Frontal cortex (tissue), 4 donors: ENCODE data around the gene PRM3. TPM values are rescaled to one million over a fixed set of nuclear protein-coding genes. Genes with fewer than 3 reads are reported as not detected.
A peak's percentile ranks its signal among the peaks of the same experiment; 100 is the strongest.

Experiments
- DNase-seq, 2 donors: peaks; one replicate each; pipeline ENCODE4 v3.0.0; 2012; ENCODE audit warnings: low spot score in 2 of 2
- FAIRE-seq: peaks from 2 replicates; lab custom pipeline; 2012; peaks lifted over from hg19 to GRCh38; lab: Jason Lieb, UNC
- small RNA-seq: library from RNA; depleted of rRNA; stranded (forward); fragments of <200 nt; gene quantifications from one replicate; pipeline ENCODE3, GENCODE V24; 2014
- total RNA-seq: library from RNA; depleted of rRNA; stranded (reverse); fragments of >200 nt; gene quantifications from one replicate; pipeline ENCODE4 v1.2.3, GENCODE V29; 2014
- donor health status: control.
- donor health status: control.
- donor health status: control.

Gene PRM3
- total RNA-seq, 1 donor from 2014 or later: not detected

DNA sequence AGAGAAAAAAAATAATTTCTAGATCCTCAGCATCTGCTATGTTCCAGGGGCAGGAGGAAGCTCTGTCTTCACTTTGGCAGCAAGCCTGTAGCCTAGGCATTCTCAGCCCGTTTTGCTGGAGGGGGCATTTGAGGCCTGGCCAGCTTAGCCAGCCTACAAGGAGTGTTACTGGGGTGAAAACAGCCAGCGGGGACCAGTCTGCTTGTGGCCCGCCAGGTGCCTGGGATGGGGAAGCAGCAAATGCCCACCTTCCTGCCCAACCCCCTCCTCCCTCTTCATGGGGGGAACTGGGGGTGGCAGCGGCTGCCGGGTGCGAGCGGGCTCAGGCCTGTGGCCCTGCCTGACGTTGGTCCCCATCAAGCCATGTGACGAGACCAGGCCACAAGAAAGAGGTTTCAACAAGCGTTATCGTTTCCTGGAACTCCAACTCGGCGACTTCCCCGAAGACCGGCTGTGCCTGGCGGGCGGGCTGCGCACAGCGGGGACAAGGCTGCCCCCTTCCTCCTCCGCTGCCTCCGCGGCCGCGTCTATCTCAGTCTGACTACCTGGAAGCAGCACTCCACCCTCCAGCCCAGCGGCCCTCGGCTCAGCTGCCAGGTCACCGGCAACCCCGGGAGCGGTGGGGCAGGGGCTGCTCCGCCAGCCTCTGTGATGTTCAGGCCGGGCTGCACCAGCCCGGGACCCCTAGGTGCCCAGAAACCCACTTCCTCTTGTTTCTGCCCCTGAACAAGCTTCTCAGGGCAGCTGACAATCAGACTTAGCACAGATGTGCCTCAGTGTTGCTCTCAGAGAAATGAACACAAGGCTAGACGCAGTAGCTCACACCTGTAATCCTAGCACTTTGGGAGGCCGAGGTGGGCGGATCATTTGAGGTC, 40.3 kb downstream of the PRM3 start:
- DNase-seq (no peak), FAIRE-seq (no peak)

DNA sequence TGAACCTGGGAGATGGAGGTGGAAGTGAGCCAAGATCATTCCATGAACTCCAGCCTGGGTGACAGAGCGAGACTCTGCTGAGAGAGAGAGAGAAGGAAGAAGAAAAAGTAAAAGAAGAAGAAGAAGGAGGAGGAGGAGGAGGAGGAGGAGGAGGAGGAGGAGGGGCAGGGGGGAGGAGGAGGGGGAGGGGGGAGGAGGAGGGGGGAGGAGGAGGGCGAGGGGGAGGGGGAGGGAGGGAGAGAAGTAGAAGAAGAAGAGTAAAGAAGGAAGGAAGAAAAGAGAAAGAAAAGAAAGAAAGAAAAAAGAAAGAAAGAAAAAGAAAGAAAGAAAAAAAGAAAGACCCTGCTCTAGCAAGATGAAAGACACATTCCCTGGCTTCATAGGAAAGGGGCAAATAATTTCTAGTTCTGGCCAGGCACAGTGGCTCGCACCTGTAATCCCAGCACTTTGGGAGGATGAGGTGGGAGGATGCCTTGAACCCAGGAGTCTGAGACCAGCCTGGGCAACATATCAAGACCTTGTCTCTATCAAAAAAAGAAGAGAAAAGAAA, 41.1 kb downstream of the PRM3 start:
- no peak for DNase-seq
- FAIRE-seq: no peak

DNA sequence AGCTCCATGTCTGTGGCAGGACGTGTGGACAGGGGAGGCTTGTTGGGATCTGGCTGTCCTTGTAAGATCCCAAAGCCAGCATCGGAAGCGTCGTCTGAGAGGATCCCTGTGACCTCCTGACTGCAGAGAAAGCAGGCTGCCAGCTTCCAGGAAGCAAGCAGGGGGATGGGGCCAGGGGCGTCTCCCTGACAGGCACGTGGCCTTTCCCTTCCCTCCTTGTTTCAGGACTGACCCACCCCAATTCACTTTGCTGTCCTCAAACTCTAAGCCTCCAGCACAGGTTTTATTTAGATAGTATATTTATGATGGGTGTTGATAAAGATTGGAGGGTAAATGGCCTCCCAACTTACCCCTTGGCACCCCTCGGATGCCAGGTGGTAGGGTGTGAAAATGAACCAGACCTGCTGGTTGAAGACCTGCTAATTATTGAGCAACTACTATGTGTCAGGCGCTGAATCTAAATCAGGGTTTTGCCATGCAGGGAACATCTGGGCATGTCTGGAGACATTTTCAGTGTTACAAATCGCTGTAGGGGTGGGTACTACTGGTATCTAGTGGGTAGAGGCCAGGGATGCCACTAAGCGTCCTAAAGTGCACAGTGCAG, 42.0 kb downstream of the PRM3 start:
- no peak for FAIRE-seq

DNA sequence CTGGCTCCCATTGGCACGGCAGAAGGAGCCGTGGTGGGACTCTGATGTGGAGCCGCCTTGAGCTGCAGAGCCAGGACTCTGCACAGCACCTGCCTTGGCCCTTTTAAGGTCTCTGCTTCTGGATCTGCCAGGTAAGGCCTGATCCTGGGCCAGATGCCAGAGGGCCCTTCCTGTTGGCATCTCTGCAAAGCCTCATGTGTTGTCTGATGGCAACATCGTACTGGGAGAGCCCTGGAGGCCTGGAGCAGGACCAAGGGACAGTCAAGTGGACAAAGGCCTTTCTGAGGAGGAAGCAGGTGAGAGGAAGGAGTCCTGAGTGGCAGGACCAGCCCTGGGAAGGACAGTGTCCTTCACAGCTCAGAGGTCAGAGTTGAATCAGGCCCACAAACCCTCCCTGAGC, 43.5 kb downstream of the PRM3 start:
- FAIRE-seq: no peak
- no peak for DNase-seq

More for the DNA sequence above, 42.0 kb downstream of the PRM3 start:
- DNase-seq: no peak

DNA sequence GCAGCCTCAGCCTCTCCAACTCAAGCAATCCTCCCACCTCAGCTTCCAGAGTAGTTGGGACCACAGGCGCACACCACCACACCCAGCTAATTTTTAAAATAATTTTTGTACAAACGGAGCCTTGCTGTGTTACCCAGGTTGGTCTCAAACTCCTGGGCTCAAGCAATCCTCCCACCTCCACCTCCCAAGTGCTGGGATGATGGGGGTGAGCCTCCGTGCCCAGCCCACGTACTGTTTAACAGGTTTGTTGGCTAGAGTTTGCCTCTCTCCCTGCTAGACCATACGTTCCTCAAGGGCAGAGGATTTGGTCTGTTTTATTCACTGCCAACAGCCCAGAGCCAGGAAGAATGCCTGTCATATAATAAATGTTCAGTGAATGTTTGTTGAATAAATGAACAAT, 44.0 kb downstream of the PRM3 start:
- DNase-seq (no peak), FAIRE-seq (no peak)

DNA sequence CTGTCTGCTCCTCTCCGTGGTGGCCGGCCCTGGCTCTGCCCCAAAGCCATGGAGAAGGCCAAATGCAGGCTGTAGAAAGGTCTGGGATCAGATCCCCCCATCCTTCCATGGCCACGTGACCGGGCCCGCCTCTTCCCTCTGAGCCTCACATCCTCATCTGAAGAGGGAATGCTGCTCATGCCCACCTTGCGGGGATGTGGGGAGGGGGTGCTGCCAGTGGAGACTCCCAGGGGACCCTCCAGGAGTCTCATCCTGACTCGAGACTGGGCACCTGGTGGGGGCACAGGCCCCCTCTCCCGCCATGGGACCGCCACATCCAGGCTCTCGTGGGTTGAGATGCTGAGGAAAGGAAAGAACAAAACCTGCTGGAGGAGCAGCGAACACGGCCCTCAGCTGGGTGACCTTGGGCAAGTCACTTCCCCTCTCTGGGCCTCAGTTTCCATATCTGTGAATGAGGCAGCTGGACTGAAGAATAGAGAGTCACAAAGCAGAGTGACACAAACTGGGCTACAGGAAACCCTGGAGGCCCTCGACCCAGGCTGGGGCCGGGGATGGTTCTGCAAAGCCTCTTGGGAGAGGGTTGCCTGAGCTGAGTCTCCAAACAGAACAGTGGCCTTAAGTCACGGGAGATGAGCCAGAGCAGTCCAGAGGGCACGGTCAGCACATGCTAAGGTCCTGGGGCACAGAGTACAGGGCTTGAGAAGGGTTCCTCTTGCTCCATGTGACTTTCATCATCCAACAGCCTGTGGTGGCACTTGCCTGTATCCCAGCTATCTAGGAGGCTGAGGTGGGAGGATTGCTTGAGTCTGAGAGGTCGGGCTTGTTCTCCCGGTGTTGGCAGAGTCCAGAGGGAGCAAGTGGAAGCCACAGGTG, 47.5 kb downstream of the PRM3 start:
- FAIRE-seq (no peak), DNase-seq (no peak)

DNA sequence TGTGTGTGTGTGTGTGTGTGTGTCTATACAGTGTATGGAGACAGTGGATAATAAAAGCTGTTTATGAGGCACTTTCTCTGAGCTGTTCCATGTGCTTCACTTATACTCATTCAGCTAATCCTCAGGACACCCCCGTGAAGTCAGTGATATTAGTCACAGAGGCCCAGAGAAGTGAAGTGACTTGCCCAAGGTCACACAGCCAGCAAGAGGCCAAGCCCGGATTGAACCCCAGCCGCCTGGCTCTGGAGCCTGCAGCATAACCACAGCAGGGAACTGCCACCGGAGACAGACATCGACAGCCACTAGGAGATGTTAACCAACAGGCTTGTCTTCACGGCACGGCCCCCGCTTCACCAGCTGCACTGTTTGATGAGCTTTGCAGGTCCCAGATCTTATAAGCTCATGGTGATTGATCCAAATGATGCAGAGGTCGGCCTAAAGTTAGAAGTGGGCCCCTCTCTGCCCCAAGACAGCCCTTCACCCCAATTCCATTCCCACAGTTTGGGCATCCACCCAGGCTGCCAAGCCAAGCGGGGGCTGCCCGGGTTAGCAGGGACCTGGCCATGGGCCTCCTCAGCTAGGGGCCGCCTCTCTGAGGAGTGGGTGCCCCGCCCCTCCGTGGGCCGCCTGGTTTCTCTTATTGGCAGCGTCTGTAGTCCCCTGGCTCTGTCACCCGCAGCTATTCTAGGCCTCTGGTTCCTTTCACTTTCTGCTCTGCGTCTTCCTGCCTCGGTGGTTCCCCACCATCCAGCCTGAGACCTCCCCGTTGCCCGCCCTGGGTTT, 48.3 kb downstream of the PRM3 start:
- FAIRE-seq: no peak

DNA sequence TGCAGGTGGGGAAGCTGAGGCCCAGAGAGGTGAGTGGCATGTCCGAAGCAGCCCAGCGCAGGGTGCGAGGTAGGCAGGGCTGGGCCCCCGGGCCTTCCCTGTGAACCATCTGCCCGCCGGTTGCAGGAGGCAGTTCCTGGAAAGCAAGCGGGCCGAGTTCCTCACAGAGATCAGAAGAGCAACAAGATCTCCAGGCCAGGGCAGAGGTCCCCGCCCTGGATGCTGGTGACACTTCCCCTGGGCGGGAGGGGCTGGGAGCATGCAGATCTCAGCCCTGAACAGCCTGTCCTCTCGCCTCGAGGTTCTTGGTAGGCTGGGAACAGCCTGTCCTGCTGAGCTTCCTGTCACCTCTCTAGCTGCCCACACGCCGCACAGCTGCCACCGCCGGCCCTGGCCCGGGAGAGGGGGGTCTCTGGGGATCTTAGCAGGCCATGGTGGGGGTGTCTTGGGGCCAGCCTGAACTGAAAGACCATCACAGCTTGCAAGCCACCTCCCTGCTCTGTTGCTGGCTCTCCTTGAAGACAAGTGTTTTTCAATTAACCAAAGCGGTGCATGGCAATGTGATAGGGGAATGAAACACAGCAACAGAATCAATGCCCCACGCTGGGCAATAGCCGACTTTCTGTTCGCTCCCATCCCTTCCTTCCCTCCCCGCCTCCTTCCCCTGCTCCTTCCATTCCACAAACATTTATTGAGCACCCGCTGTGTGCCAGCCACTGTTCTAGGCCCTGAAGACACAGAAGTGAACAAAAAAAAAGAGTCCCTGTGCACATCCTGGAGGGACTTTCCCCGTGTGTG, 49.1 kb downstream of the PRM3 start:
- DNase-seq: peak in 1 of 2 donors; percentile 62

More for the DNA sequence above, 48.3 kb downstream of the PRM3 start:
- DNase-seq: no peak

More for the DNA sequence above, 49.1 kb downstream of the PRM3 start:
- no peak for FAIRE-seq

Small RNA genes lying within 50 kb of the gene (small RNA-seq; reads per million reads assigned to genes)
- not detected for gene MIR548H2
- not detected for gene RF00019
- not detected for gene RF00554

Other genes starting within 250 kb of the PRM3 start
- gene SOCS1, start 17.4 kb downstream of the PRM3 start, total RNA-seq: 0.82 TPM
- gene TNP2, start 4.3 kb downstream of the PRM3 start, total RNA-seq: not detected
- gene PRM2, start 2.9 kb upstream of the PRM3 start, total RNA-seq: not detected
- gene PRM1, start 7.7 kb upstream of the PRM3 start, total RNA-seq: not detected
- 4.5 TPM for gene RMI2, start 71.8 kb upstream of the PRM3 start, total RNA-seq